Body of pancreas (tissue), 4 donors: Measurements from ENCODE around the gene POLL. TPM values are rescaled to one million over a fixed set of nuclear protein-coding genes. Genes with fewer than 3 reads are reported as not detected.

Source experiments
- ATAC-seq: fragments of 150-250 bp; one replicate; pipeline ENCODE4 v1.9.1; 2016
- DNase-seq, 4 donors: peaks; one replicate each; pipeline ENCODE4 v3.0.0-alpha.2; 2019
- H3K27ac ChIP-seq, 4 donors: fragments of 200-600 bp; sonication (generic); 1 replicate in 3 of 4; 2 replicates in 1 of 4; pipeline versions ENCODE4 v1.5.1 to v1.6.1; 2016 to 2019; ENCODE audit warnings: mild to moderate bottlenecking in 1 of 4, mixed read lengths in 1 of 4, moderate library complexity in 1 of 4
- H3K27me3 ChIP-seq, 2 donors: fragments of 200-600 bp; sonication (generic); one replicate each; pipeline ENCODE4 v1.6.0; 2016; ENCODE audit warnings: mild to moderate bottlenecking in 1 of 2
- H3K36me3 ChIP-seq, 2 donors: fragments of 200-600 bp; sonication (generic); replicated peaks in 1 of 2; 2 replicates each; pipeline ENCODE4 v1.5.1; 2016; ENCODE audit warnings: low read depth in 2 of 2; ENCODE audit not compliant: insufficient read depth in 1 of 2
- H3K4me1 ChIP-seq: fragments of 200-600 bp; sonication (generic); one replicate; pipeline ENCODE4 v1.6.0; 2016
- H3K4me3 ChIP-seq, 2 donors: fragments of 200-600 bp; sonication (generic); 1 replicate in 1 of 2; 2 replicates in 1 of 2; pipeline ENCODE4 v1.5.1; 2016 to 2019
- H3K9me3 ChIP-seq, 3 donors: fragments of 200-600 bp; sonication (generic); 1 replicate in 2 of 3; 2 replicates in 1 of 3; pipeline ENCODE4 v1.5.1; 2016
- POLR2A ChIP-seq, 3 donors: fragments of 450-650 bp; IDR thresholded peaks; one replicate each; pipeline ENCODE4 v1.6.1; 2016; ENCODE audit warnings: antibody characterized with exemption in 3 of 3, mild to moderate bottlenecking in 2 of 3
- WGBS, 2 donors: methylation state at CpG; one replicate each; pipeline ENCODE4 v1.1.5; 2017; 5-methylcytosine and 5-hydroxymethylcytosine counted together
- intact Hi-C: fragments of 100-400 bp; cut with DNase I; formaldehyde crosslinking; loops from one replicate; pipeline ENCODE4 v1.15.1; 2023
- total RNA-seq, 2 donors: library from RNA; depleted of rRNA; stranded (reverse); fragments of >200 nt; gene quantifications; one replicate each; pipeline ENCODE4 v1.1.0, GENCODE V29; 2016
- TF ChIP-seq, protein P1 (sequence below), 7 experiments: fragments of 450-650 bp in 4 of 7; fragments of 200-600 bp in 3 of 7; sonication (generic) in 3 of 7; IDR thresholded peaks; one replicate each; pipeline ENCODE4 v1.5.1; 2016 to 2019; ENCODE audit warnings: antibody characterized with exemption in 7 of 7

Gene POLL
- total RNA-seq, 2 donors from 2014 or later: 36.9 to 38.4 TPM

DNA sequence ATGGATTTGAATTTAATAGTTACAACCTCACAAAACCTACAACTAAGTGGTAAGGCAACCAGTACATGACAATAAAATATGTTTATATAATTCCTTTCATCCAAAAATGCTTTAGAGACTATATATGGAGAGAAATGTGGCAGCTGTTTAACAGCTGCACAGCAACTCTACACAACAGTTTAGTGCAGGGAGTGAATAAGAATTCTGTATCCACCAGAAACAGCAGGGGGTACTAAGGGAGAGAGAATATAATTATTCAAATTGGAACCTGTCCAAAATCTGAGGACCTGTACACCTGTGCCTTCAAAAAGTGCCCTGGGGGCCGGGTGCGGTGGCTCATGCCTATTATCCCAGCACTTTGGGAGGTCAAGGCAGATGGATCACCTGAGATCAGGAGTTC, 49.6 kb downstream of the POLL start:
- Histone ChIP-seq H3K27ac (no peak overlapping the region), H3K9me3 (no peaks in the 10 kb centered on the region), H3K27me3 (no peaks in the 10 kb centered on the region), H3K4me3 (no peak overlapping the region), H3K36me3 (no peaks in the 10 kb centered on the region), H3K4me1 (no peaks in the 10 kb centered on the region)
- WGBS, 2 donors: 90% methylated on average over 2 of the region's 2 CpGs
- intact Hi-C loops: no loop called here
- no peak for ATAC-seq
- TF ChIP-seq, protein P1, sequence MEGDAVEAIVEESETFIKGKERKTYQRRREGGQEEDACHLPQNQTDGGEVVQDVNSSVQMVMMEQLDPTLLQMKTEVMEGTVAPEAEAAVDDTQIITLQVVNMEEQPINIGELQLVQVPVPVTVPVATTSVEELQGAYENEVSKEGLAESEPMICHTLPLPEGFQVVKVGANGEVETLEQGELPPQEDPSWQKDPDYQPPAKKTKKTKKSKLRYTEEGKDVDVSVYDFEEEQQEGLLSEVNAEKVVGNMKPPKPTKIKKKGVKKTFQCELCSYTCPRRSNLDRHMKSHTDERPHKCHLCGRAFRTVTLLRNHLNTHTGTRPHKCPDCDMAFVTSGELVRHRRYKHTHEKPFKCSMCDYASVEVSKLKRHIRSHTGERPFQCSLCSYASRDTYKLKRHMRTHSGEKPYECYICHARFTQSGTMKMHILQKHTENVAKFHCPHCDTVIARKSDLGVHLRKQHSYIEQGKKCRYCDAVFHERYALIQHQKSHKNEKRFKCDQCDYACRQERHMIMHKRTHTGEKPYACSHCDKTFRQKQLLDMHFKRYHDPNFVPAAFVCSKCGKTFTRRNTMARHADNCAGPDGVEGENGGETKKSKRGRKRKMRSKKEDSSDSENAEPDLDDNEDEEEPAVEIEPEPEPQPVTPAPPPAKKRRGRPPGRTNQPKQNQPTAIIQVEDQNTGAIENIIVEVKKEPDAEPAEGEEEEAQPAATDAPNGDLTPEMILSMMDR (IDR thresholded peaks at IDR 0.05): no peak
- no peak for TF ChIP-seq POLR2A (IDR thresholded peaks at IDR 0.05)
- no peak for DNase-seq

DNA sequence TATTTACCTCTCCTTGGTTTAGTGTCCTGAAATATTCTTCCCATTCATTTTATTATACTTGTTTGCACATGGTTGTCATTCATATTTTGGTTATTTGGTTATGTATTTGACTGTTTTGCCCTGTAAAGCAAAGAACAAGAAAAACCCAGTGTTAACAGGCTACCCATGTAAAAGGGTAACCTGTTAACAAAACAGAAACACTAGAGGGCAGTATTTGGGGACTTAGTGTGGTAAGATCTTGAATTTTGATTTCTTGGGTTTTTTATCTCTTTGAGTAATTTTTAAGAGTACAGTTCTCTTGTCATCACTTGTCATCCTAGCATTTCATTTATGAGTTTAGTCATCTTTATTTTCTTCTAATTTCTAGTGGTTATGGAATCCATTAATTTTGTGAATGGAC, 51.3 kb downstream of the POLL start:
- no peak for DNase-seq
- TF ChIP-seq POLR2A (IDR thresholded peaks at IDR 0.05): no peak
- TF ChIP-seq, protein P1 (IDR thresholded peaks at IDR 0.05): peak in 6 of 7 experiments; percentile 22 to 41 (median 30)
- H3K27ac ChIP-seq: no peak overlapping the region
- intact Hi-C loops: no loop called here
- no peak for ATAC-seq
- H3K27me3 ChIP-seq: no peaks in the 10 kb centered on the region
- no peaks in the 10 kb centered on the region for H3K9me3 ChIP-seq
- H3K4me3 ChIP-seq: no peak overlapping the region
- no peaks in the 10 kb centered on the region for H3K4me1 ChIP-seq
- no peaks in the 10 kb centered on the region for H3K36me3 ChIP-seq

GRCh38 chr10:101535949-101536348, 52.1 kb downstream of the POLL start:
- H3K4me1 ChIP-seq: no peaks in the 10 kb centered on the region
- H3K36me3 ChIP-seq: no peaks in the 10 kb centered on the region
- ATAC-seq (no peak), DNase-seq (no peak)
- H3K27ac ChIP-seq: no peak overlapping the region
- H3K9me3 ChIP-seq: no peaks in the 10 kb centered on the region
- 69 to 72% methylated on average over 4 of the region's 4 CpGs for WGBS, 2 donors
- H3K27me3 ChIP-seq: no peaks in the 10 kb centered on the region
- H3K4me3 ChIP-seq: no peak overlapping the region
- intact Hi-C loops: no loop called here
- TF ChIP-seq, protein P1 (IDR thresholded peaks at IDR 0.05): no peak
- no peak for TF ChIP-seq POLR2A (IDR thresholded peaks at IDR 0.05)

- ATAC-seq: no peak
- no peak overlapping the region for H3K27ac ChIP-seq
- H3K4me3 ChIP-seq: no peak overlapping the region
- no peaks in the 10 kb centered on the region for H3K27me3 ChIP-seq
- TF ChIP-seq, protein P1 (IDR thresholded peaks at IDR 0.05): no peak
- no peak for TF ChIP-seq POLR2A (IDR thresholded peaks at IDR 0.05)
- DNase-seq: no peak
- H3K4me1 ChIP-seq: no peaks in the 10 kb centered on the region
- intact Hi-C loops: no loop called here
- H3K9me3 ChIP-seq: no peaks in the 10 kb centered on the region
- WGBS, 2 donors: 82 to 94% methylated on average over 4 of the region's 4 CpGs
- H3K36me3 ChIP-seq: no peaks in the 10 kb centered on the region
Observed at GRCh38 chr10:101529725-101530553, 58.1 kb downstream of the POLL start.

- 88 to 100% methylated on average over 1 of the region's 1 CpG for WGBS, 2 donors
- no peaks in the 10 kb centered on the region for H3K36me3 ChIP-seq
- H3K27ac ChIP-seq: no peak overlapping the region
- no peaks in the 10 kb centered on the region for H3K9me3 ChIP-seq
- intact Hi-C loops: no loop called here
- no peak for DNase-seq
- H3K27me3 ChIP-seq: no peaks in the 10 kb centered on the region
- H3K4me1 ChIP-seq: no peaks in the 10 kb centered on the region
- H3K4me3 ChIP-seq: no peak overlapping the region
- ATAC-seq: no peak
- no peak for TF ChIP-seq POLR2A (IDR thresholded peaks at IDR 0.05)
- TF ChIP-seq, protein P1 (IDR thresholded peaks at IDR 0.05): no peak
Observed at GRCh38 chr10:101529207-101529606, 58.9 kb downstream of the POLL start.
